ENCODE results near the gene SNPH.

DNA sequence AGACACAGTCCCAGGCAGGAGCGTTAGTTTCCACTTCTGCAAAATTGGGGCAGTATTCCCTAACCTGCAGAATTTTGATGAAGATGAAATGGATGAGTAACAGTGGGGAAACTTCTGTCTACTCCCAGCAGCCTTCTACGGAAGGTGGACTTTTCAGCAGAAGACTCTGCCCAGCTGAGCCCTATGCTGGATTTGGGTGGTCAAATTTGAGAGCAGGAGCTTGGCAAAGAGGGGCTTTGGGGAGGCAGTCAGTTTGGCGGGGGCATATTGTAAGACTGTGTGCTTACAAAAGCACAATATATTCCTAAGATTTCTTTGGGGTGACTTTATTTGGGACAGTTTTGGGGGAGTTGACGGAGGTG lies 68.3 kb downstream of the SNPH start:
- TF ChIP-seq, protein P1, sequence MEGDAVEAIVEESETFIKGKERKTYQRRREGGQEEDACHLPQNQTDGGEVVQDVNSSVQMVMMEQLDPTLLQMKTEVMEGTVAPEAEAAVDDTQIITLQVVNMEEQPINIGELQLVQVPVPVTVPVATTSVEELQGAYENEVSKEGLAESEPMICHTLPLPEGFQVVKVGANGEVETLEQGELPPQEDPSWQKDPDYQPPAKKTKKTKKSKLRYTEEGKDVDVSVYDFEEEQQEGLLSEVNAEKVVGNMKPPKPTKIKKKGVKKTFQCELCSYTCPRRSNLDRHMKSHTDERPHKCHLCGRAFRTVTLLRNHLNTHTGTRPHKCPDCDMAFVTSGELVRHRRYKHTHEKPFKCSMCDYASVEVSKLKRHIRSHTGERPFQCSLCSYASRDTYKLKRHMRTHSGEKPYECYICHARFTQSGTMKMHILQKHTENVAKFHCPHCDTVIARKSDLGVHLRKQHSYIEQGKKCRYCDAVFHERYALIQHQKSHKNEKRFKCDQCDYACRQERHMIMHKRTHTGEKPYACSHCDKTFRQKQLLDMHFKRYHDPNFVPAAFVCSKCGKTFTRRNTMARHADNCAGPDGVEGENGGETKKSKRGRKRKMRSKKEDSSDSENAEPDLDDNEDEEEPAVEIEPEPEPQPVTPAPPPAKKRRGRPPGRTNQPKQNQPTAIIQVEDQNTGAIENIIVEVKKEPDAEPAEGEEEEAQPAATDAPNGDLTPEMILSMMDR (conservative IDR thresholded peaks at IDR 0.05; ENCODE audit: low read length): no peak
- TF ChIP-seq EZH2phosphoT487 (IDR thresholded peaks at IDR 0.05; ENCODE audit: borderline replicate concordance): no peak
